Activated naive CD4-positive, alpha-beta T cell treated with anti-CD3 and anti-CD28 coated beads, Interleukin-2, amount 50 U/mL, for 16 hours (primary cell): ENCODE measurements around the gene CYB5RL.
"Not testable (repeated sequence)": the region's sequence is repeated elsewhere in the genome, so short reads cannot be mapped to it uniquely, and the experiment has no call there.

Source experiments
- DNase-seq: peaks from one replicate; pipeline ENCODE4 v3.0.0-alpha.2; 2020

Gene CYB5RL

DNA sequence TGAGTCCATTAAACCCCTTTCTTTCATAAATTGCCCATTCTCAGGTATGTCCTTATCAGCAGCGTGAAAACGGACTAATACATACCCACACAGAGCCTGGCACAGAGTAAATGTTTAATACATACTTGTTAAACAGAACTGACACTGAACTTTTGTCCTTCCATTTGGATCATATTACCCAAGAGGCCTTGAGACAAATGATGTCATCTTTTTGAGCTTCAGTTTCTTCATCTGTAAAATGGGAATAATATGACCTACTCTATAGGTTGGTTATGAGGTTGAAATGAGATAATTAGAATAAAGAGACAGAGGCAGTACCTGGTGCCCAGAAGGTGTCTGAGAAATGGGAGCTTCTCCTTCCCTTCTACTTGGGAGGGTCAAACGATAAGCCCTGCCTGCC, 13.8 kb downstream of the CYB5RL start:
- no peak for DNase-seq

DNA sequence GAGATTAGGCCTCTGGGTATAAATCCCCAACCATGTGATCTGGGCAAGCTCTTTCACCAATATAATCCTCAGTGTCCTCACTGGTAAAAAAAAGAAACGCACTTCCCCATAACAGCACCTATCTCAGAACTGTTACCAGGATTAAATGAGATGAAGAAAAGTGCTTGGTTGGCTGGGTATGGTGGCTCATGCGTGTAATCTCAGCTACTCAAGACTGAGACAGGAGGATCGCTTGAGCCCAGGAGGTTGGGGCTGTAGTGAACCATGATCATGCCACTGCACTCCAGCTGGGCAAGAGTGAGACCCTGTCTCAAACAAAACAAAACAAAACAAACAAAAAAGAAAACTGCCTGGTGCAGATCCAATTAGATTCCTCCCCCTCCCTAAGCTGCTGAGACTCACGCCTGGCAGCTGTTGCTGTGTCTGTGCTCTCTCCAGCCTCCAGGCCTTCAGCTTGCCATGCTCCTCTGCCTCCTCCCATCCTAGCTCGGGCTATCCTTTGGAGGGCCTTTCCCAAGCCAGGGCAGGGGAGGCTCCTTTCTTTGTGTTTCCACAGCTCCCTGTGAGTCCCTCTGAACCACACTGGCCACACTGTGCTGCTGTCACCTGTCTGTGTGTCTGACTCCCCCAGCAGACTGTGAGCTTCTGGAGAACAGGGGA, 19.0 kb downstream of the CYB5RL start:
- no peak for DNase-seq

DNA sequence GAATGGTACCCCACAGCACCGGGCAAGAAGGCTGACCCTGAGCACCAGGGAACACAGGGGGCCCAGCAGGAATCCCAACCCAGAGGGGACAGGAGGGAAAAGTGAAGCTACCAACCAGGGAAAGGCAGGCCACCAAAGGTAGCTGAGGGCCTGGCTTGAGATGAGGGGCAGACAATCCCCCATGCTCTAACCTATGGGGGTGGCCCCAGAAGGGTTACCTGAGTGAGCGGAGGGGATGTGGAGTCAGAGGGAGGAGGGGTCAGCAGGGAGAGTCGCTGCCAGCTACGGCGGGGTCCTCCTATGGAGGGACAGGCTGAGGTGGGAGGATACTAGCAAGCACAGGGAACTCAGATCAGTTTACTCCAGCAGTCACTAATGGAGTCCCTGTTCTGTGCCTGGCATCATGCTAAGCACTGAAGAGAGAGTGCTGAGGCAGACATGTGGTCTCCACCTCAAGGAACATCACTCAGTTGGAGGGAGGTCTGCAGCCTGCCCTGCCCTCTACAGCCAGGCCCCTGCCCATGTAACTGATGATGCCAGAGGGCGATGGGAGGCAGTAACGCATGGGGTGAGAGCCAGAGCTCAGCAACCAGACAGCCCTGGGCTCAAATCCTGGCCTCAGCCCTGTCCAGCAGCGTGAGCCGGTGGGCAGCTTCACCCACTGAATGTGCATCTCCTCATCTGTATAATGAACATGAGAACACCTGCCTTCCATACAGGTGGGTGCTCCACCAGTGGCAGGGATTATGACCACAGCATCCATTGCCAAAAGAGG, 21.3 kb downstream of the CYB5RL start:
- DNase-seq, result no peak

DNA sequence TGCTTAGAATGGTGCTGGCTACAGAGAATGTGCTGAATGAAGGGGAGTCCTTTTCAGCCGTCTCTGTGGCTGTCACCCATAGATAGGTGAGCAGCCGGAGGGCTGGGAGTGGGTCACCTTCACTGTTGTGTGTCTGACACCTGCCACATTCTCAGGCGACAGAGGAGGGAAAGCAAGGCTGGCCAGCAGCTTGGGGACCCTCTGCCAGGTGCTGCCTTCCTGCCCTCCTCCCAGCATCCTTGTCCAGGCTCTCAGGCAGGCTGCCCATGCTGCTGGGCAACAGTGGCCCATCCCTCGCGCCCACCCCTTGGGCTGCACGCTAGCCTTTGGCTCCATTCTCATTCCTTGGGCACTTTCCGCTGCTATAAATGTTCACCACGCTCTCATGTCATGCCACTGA, 22.1 kb downstream of the CYB5RL start:
- DNase-seq, result no peak

DNA sequence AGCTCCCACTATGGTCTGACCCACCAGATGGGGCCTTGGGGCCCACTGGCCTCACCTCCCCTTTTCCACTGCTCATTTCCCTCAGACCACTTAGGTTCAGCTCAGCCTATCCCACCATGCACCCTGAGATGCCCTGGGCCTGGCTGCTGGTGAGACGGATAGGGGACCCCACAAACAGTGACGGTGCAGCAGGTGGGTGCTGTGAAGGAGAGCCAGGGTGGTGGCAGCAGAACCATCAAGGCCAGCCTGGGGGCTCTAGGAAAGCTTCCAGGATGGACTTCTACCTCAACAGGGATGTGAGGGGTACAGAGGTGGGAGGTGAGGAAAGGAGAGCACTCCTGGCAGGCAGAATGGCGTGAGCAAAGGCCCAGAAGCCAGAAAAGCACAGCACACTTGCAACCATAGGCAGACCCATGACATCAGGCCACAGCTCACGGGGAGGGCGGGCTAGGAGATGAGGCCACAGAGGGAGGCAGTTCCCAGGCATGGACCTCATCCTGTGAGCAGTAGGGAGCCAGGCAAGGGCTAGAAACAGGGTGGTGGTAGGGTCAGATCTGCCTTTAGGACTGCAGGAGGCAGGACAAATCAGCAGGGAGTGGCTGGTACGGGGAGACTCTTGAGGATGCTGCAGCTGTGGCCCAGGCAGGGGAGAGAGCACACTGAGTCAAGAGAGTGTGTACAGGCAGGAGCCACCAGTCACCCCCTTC, 23.1 kb downstream of the CYB5RL start:
- no peak for DNase-seq

DNA sequence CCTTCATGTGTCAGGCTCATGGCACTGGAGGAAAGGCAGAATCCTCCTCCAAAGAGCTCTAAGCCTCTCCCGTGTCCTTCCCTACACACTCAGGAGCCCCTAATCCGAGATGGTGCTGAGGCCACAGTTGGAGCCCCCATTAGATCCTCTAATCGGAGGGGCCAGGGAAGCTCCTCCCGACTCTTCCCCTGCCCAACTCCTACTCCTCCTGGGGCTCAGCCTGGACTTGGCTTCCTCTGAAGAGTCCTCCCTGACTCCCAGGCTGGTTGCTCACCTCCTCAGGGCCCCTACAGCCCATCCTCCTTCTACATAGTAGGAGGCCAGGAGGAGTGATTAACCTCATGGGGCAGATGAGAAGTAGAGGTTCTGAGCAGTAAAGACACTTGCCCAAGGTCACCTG, 25.7 kb downstream of the CYB5RL start:
- DNase-seq, result no peak

DNA sequence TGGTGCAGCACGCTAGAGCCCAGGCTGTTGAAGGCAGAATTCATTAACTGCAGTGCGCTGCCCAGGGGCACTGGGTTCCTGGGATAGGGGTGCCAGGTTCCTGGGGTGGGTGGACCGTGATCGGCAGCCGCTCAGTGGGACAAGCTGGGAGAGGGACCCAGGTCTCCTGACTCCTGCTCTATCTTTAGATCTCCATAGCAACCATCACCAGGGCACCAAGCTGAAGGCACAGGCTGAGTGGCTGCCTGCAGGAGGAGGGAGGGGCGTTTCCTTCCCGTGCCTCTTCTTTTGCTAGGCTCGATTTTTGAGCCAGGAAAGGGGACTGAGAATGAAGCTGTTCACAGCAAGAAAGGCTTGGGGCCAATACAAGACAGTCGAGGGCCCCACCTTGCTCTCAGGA, 26.1 kb downstream of the CYB5RL start:
- no peak for DNase-seq

DNA sequence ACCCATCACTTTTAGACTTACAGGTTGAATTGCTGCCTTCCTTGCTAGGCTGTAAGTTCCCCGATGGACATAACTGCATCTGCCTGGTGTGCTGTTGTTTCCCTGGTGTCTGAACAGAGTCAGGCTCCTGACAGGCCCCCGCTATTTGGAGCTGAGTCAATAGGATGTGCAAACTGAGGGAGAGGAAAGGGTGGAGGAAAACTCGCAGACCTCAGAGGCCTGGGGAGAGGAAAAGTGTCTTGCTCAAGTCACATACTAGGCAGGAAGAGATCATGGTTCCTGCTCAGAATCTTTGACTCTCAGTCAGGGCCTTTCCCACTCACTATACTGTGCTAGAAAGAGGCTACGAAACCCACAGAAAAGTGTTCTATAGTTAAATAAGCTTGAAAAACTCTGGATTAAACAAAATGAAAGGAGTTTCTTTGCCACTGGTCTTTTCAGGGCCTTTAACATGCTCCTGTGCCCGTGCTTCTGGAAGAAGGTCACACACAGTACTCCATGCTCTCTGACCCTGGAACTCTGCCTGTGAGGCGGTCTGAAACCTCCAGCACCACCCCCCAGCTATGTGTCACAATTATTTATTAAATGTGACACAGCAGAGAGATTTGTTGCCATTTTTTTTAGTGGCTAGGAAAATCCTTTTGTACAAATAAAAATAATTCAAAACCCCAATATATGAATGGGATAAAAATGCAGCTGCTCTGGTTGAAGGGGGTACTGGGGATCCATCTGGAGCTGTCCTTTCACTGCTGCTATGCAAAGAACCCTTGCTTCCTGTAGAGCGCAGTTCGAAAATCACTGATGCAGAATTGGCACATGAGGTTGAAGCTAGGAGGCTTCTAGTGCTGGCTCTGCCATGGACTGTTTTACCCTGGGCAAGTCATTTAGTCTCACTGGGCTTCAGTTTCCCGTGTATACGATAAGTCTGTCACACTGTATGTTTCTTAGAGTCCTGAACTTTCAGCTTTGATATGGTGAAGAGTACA, 26.9 kb downstream of the CYB5RL start:
- no peak for DNase-seq

DNA sequence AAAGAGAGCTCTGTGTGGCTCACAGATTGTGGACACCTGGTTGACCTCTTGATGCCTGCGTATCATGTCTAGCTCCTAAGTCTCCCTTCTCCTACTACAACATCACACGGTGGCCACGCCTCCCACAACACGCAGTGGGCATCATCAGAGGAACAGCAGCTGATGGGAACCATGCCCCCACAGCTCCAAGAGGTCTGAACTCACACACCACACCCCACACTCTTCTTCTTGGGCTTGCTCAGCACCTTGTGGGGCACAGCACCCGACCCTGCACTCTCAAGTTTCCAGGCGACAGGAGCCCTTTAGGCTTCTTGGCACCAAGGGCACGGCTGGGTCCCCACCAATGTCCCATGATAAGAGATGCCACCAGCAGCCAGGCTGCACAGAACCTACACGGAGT, 28.2 kb downstream of the CYB5RL start:
- no peak for DNase-seq

DNA sequence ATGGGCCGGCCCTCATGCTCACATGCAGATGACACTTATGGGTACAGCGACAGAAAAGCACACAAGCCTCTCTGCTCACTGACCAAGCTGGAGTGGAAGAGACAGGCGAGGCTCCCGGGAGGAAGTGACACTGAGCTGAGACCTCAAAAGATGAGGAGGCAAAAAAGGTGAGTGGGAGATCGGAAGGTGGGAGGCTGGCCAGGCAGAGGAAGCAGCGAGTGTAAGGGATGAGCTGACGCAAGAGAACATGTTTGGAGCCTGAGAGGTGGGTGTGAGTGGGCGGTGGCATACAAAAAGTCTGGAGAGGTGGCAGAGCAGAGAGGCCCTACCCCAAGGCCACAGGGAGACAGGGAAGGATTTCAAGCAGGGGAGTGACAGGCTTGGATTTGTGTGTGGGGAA, 28.8 kb downstream of the CYB5RL start:
- no peak for DNase-seq

DNA sequence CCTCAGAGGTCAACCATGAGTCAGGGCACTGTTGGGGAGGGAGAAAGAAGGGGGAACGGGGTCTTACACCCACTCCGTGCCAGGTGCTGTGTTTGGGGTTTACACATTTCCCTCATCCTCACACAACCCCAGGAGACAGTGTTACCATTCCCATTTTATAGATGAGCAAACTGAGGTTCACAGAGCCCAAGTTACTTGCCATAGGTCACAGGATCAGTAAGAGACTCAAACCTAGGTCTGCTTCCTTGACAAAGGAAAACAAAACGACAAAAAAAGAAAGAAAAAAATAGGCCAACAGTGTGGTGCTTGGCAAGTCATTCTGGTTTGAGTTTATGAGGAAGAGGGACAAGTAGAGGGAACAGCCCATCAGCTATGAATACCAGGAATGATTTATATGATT, 30.8 kb downstream of the CYB5RL start:
- DNase-seq, result no peak

DNA sequence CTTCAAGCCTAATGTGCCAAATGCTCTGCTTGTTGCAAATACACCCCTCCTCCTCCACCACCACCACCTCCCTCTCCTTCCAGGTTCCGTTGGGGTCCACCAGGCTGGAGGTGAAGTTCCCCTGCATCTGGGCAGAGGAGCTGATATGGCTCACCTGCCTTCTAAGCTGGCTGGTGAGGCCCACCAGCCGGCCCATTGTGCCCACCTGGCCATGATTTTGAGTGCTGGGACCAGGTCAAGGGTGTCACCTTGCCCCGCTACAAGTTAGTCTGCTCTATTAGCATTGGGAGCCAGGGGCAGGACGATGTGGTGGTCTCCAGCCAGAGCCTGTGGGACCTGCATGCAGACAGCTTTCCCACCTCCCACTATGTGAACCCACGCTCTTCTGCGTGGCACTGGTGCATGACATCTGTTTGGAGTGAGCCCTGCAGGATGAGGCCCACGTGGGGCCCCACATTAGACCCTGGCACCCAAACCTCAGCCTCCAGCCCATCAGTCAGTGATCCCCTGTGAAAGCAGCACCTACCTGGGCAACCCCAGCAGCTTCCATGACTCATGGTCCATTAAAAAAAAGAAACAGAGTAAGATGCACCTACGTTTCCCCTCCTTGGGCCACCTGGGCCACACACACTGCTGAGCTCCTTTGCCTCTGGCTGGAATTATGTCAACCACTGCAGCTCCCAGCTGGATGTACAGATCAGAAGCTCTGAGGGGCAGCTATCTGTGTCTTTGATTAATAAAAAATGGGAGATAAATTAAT, 31.4 kb downstream of the CYB5RL start:
- no peak for DNase-seq

DNA sequence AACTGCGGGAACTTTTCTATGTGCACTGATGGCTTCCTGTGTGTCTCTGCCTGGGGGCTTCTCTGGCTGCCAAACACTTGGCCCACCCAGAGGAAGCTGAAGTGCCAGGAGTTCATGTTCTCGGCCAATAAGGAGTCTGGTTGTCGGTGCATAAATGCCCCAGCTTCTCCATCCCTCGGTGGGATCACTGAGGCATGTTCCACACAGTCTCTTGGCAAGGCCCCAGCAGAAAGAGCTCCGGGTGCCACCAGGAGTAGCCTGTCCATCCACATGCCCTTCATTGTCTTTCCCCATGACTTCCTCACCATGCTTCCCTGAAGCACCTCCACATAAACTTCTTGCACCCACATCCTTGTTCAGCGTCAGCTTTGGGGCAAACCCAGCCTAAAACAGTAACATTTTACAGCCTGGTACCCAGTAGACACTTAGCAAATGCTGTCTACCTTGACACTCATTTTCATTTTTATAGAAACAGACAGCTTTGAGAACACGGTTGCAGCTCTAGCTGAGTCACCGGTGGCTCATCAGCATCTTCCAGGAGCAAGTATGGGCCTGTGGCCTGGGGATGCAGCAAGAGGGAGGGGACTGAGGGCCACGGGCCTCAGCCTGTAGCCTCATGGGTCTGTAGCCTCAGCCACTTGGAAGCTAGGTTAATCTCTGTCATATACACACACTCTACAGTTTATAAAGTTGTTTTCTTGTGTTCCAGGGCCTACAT, 32.2 kb downstream of the CYB5RL start:
- no peak for DNase-seq

DNA sequence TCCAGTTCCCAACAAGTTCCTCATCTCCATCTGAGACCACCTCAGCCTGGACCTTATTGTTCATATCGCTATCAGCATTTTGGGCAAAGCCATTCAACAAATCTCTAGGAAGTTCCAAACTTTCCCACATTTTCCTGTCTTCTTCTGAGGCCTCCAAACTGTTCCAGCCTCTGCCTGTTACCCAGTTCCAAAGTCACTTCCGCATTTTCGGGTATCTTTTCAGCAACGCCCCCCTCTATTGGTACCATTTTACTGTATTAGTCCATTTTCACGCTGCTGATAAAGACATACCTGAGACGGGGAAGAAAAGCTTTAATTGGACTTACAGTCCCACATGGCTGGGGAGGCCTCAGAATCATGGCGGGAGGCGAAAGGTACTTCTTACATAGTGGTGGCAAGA, 33.5 kb downstream of the CYB5RL start:
- DNase-seq, result not testable (repeated sequence)

DNA sequence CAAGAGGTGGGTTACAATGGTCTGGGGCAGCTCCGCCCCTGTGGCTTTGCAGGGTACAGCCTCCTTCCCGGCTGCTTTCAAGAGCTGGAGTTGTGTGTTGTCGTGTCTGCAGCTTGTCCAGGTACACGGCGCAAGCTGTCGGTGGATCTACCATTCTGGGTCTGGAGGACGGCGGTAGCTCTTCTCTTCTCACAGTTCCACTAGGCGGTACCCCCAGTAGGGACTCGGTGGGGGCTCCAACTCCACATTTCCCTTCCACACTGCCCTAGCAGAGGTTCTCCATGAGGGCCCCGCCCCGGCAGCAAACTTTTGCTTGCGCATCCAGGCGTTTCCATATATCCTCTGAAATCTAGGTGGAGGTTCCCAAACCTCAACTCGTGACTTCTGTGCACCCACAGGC, 34.7 kb downstream of the CYB5RL start:
- DNase-seq, result no peak

DNA sequence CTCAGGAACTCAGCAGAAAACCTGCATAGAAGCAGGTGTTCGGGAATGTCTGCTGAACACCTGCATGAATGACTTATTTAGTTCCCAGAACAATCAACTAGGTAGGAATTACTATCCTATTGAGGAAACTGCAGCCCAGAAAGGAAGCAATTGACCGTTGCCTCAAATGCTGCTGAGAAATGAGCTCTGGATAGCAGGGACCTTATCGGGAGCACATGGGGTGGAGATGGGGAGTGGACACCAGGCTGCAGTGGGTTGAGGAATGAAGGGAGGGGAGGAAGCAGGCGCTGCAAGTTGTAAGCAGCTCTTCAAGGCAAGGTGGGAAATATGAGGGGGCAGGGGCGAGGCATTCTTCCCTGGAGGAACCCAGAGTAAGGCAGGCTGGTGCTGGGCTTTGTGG, 36.3 kb downstream of the CYB5RL start:
- no peak for DNase-seq

DNA sequence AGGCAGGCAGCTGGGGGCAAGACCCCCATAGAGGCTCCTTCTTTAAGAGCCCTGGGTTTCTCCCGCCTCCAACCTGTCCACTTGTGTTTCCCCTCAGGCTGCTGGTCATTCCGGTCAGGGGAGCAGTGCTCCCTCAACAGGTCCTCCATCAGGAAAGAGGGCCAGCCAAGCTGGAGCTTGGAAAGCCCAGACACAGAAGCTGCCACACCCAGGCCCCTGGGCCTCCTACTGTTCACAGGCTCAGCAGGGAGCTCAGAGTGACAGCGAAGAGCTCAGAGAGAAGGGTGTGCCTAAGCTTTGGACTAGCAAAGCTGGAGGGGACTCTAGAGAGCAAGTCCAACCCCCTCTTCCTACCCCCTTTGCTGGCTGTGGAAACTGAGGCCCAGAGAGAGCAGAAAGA, 36.8 kb downstream of the CYB5RL start:
- DNase-seq, result no peak

DNA sequence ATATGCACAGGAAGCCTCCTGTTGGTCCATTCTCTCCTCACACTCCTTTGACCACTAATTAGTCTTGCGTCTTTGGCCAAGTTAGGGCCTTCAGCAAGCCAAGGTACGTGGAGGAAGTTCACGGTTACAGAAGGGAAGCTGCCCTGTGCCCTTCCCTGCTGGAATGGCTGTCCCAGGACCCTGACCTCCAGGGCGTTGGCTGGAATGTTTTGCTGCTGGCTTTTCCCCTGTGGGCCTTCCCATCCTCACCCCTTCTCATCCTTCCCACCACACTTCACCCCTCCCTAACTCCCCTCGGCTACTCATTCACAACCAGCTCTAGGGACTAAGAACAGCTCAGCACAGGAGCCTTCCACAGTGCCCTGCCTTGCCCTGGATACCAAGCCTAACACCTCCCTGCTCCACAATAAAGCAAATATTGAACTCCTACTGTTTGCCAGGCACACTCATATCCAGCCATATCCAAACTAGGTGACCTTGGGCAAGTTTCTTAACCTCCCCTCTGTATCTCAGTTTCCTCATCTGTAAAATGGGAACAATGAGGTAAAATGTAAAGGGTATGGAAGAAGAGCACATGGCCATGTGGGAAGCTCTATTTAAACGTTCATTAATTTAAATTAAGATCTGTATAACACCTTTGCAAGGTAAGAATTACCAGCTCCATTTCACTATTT, 38.2 kb downstream of the CYB5RL start:
- DNase-seq, result no peak

DNA sequence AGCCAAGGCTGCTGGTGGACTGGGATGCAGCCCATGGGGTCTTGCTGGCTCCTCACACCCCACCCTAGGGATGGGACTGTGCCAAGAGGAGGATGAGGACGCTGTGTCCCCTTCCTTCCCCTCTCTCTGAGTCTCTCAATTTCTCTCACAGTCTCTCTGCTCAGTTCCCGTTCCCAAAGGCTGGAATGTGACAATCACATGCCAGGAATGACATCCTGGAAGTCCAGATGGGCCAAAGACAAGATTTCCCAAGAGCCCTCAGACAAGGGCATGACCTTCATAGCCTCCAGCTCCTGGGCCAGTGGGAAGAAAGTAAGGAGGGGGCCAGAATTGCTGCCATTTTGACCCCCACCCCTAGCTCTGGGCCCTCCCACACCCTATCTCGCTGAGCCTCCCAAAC, 39.5 kb downstream of the CYB5RL start:
- DNase-seq, result no peak

DNA sequence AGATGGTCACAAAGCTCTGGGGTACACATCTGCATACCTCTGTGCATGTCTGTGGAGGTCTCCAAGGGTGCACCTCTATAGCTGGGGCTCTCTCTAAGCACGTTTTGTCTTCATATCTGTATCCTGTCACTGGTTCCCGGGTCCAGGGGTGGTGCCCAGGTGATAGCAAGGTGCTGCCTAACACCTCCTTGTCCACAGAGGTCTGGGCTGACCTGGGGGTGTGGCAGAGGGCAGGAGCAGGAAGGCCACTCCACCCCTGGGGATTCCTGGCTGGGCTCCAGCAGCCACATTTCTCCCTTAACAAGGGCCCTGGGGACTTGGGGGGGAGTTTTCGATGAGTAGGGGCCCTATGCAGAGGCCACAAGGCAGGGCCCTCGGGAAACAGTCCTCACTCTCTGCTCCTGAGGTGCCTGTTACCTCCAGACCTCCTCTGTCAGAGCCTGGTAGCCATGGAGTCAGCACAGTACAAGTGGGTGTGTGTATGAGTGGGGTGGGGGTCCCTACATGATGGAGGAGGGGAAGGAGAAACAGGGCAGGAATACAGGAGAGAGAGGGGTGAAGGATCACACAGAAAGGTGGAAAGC, 40.0 kb downstream of the CYB5RL start:
- DNase-seq, result no peak

DNA sequence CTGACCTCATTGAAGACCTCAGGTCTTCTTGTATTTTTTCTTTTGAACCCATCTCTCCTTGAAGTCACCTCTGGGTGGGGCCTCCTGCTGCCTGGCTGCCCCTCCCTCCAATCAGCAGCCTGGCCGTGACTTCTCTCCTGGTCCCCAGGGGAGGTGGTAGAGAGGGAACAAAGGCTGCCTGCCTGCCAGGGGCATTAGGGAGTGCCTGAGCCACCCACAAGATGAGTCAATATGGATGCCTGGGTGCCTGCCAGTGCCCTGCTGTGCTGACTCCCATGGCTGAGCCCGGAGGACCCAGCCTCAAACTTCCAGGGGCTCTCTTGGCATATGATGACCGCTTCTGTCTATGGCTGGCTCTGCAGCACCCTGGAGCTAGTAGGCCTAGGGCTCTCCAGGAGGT, 41.8 kb downstream of the CYB5RL start:
- DNase-seq, result no peak
